DMS114 treated with DMSO at 0.1 percent for 48 hours (cell line): Measurements from ENCODE around the gene NPIPB9.
A peak's percentile ranks its signal among the peaks of the same experiment; 100 is the strongest.
"Not testable (repeated sequence)": the region's sequence is repeated elsewhere in the genome, so short reads cannot be mapped to it uniquely, and the experiment has no call there.

Experiments used
- DNase-seq: peaks from one replicate; lab custom pipeline; 2025; ENCODE audit not compliant: unreplicated experiment; lab: John Stamatoyannopoulos, UW

The NPIPB9 gene

GRCh38 chr16:28751487-28751886, at the start of gene NPIPB9:
NPIPB9 (plus strand) TSS chr16:28751787.
- not testable (repeated sequence) for DNase-seq

DNA sequence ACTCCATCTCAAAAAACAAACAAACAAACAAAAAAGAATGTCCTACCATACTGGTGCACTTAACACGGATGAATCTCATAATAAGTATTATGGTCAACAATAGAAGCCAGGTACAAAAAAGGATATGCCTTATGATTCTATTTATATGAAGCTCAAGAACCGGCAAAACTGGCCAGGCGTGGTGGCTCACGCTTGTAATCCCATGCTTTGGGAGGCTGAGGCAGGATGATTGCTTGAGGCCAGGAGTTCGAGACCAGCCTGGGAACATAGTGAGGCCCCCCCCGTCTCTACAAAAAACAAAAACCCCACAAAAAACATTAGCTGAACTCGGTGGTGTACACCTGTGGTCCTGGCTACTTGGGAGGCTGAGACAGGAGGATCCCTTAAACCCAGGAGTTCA, 47.3 kb upstream of the NPIPB9 start:
- not testable (repeated sequence) for DNase-seq

DNA sequence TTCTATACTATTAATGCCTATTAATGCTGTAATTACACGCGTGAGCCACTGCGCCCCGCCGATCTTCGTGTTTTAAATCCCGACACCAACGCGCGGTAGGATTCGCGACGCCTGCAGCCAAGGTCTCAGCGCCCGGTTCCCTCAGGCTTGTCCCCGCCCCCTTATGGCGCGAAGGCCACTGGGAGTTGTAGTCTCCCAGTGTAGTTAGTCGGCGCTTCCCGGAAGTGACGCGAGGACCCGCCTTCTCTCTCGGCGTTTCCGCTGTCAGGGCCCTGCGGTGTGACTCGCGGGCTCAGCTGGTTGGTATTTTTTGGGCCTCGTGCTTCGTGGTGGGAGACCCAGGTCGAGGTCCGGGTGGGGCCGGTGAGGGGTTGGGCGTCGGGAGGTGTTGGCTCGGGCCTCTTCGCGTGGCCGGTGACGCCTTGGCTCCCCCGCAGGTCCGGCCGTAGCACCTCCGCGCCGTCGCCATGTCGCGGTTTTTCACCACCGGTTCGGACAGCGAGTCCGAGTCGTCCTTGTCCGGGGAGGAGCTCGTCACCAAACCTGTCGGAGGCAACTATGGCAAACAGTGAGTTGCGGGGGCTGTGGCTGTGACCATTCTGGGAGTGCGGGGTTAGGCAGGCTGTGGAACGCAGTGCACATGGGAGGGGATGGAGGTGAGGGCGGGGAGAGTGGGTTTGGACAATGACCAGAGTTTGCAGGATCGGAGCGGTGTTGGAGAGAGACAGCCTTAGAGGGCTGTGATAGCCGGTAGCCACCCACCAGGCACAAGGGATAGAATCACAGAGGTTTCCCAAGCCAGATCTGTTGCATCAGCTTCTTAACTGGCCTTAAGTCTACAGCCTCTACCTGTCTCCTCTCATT, 40.1 kb upstream of the NPIPB9 start, which contains the start of gene EIF3C:
Gene EIF3C (plus strand): TSS at position 245 of the 864 bp plus-strand sequence. CDS start 223 bp downstream, at position 468.
- DNase-seq = not testable (repeated sequence)

DNA sequence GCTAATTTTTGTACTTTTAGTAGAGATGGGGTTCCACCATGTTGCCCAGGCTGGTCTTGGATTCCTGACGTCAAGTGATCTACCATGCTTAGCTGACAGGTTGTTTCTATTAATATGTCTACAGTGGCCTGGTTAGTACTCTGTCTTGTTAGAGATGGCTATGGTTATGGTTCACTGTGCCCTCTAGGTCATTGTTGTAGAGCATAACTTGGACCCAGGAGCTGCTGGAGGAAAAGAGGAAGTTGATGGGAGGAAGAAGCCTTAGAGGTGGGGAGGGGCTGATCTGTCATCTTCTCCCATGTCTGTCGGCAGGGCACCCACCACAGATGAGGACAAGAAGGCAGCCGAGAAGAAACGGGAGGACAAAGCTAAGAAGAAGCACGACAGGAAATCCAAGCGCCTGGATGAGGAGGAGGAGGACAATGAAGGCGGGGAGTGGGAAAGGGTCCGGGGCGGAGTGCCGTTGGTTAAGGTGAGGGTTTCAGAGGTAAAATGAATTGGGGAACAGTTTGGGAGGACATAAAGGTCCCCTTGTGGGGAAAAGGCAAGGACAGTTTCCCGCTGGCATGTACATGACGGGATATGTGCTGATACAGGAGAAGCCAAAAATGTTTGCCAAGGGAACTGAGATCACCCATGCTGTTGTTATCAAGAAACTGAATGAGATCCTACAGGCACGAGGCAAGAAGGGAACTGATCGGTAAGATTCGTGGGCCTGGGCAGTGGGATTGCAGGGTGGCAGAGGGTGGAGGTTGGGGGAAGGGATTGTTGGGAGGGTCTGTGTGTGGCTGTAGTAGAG, 28.5 kb upstream of the NPIPB9 start:
- DNase-seq = not testable (repeated sequence)

DNA sequence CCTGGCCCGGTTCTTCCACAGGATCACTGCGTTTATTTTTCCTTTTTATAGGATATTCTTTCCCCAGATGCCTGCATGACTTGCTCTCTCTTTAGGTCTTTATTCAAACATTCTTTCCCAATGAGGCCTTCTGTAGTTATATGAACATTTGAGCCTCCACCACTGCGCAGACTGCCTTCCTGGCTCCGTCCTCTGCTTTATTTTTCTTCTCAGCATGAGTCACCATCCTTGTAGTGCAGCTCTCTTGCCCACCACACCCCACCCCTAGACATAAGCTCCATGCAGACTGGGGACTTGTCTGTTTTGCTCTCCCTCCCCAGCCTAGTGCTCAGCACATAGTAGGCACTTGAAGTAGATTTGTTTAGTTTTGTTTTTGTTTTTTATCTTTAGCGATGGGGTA, 20.3 kb upstream of the NPIPB9 start:
- not testable (repeated sequence) for DNase-seq

- DNase-seq = not testable (repeated sequence)
Measured at GRCh38 chr16:28732455-28733124, 19.0 kb upstream of the NPIPB9 start.

GRCh38 chr16:28739787-28740186, 11.8 kb upstream of the NPIPB9 start:
- not testable (repeated sequence) for DNase-seq

DNA sequence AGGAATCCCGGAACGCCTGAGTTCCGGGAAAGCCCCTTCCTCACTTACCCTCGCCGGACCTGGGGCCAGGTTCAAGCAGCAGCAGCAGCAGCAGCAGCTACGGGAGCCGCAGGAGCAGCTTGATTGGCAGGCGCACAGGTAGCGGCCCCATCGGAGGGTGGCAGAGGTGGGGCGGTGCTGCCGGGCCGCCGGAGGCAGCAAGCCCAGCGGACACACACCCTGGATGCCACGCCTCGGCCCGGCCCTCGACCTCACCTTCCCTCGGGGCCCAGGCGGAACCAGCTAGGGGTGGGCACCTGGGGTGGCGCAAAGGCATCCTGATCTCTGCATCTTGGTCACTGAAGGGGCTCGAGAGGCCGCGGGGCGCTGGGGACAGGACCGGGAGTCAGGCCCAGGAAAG, 11.0 kb upstream of the NPIPB9 start:
- not testable (repeated sequence) for DNase-seq

DNA sequence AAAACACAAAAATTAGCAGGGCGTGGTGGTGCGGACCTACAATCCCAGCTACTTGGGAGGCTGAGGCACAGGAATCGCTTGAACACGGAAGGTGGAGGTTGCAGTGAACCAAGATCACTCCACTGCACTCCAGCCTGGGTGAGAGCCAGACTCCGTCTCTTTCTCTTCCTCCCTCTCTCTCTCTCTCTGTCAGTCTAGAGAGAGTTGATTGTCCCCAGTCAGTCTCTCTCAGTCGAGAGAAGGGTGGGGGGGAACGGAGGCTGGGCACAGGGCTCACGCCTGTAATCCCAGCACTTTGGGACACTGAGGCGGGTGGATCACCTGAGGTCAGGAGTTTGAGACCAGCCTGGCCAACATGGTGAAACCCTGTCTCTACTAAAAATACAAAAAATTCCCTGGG, 10.3 kb upstream of the NPIPB9 start:
- not testable (repeated sequence) for DNase-seq

DNA sequence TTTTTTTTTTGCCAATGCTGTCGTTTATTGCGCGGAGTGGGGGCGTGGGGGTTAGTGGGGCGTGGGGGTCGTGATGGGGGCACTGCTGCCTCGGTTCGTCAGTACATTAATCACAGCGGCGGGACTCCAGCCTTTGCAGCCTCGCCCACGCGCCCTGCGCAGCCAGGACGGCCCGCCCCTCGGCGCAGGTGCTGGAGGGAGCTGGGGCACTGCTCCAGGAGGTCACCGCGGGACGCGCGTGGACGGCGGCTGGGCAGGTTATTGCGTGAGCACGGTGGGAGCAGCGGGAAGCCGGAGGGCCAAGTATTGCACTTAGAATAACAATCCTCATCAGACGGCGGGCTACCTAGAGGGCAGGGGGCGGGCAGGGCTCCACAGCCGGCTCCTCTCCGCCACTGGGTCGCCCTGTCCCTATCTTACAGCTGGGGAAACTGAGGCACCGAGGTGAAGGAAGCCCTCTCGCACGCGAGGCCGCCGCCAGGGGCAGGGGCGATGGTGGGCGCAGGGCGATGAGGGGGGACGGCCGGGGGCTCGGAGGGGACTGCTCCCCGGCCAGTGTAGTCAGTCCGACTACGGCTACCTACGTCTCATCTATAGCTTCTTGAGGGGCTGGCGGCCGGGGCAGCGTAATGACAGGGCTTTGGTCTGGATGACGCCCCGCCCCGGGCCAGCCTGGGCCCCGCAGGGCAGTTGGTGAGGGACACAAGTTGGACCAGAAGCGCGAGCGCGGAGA, 4.8 kb upstream of the NPIPB9 start:
- not testable (repeated sequence) for DNase-seq

GRCh38 chr16:28749997-28750465, 1.6 kb upstream of the NPIPB9 start:
- not testable (repeated sequence) for DNase-seq

- not testable (repeated sequence) for DNase-seq
Measured at GRCh38 chr16:28750469-28751067, 1.0 kb upstream of the NPIPB9 start.

GRCh38 chr16:28781697-28782096, 30.1 kb downstream of the NPIPB9 start:
- not testable (repeated sequence) for DNase-seq

- not testable (repeated sequence) for DNase-seq
Measured at GRCh38 chr16:28782357-28782756, 30.8 kb downstream of the NPIPB9 start.

- DNase-seq = peak; percentile 55
Measured at GRCh38 chr16:28802235-28803019, 50.8 kb downstream of the NPIPB9 start.

DNA sequence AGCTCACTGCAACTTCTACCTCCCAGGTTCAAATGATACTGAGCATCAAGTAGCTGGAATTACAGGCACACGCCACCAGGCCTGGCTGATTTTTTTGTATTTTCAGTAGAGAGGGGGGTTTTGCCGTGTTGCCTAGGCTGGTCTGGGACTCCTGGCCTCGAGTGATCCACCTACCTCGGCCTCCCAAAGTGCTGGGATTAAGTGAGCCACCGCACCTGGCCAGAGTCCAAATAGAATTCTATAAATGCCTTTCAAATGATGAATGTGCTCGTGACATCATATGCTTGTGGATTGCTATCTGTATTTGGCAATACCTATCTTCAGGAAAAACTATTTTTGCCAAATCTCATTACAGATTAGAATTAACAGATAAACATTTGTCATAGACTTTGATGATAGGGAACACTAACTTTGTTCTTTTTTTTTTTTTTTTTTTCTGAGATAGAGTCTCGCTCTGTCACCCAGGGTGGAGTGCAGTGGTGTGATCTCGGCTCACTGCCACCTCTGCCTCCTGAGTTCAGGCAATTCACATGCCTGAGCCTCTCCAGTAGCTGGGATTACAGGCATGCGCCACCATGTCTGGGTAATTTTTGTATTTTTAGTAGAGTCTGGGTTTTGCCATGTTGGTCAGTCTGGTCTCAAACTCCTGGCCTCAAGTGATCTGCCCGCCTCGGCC, 56.0 kb downstream of the NPIPB9 start:
- not testable (repeated sequence) for DNase-seq

DNA sequence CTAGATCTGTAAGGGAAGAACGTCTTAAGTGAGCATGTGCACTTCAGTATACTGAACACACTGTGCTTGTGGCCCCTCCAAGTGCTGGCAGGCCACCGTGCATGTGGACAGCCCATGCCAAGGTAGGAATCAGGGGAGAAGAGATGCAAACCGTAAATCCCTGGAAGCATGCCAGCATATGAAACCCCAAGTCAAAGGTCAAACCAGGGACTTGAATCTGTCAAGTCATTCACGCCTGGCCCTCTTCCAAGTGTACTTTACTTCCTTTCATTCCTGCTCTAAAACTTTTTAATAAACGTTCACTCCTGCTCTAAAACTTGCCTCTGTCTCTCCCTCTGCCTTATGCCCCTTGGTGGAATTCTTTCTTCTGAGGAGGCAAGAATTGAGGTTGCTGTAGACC, 68.4 kb downstream of the NPIPB9 start:
- DNase-seq = no peak

DNA sequence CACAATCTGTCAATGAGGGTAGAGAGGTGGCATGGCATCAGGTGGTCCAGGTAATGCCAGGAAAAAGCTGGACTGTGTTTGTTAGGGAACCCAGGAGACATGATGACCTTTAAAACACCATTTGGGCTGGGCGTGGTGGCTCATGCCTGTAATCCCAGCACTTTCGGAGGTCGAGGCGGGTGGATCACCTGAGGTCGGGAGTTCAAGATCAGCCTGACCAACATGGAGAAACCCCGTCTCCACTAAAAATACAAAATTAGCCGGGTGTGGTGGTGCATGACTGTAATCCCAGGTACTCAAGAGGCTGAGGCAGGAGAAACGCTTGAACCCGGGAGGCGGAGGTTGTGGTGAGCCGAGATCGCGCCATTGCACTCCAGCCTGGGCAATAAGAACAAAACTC, 69.0 kb downstream of the NPIPB9 start:
- not testable (repeated sequence) for DNase-seq
